AG09319 (cell line): Measurements from ENCODE around the gene CUTC.
A peak's percentile ranks its signal among the peaks of the same experiment; 100 is the strongest.

Experiments
- DNase-seq: peaks from one replicate; pipeline ENCODE4 v3.0.0-alpha.2; 2010; ENCODE audit warnings: low read depth; ENCODE audit errors: extremely low read depth
- CTCF ChIP-seq: IDR thresholded peaks from 2 replicates; pipeline ENCODE4 v1.5.1; 2011; ENCODE audit warnings: low read depth, mild to moderate bottlenecking, inconsistent platforms, low read length, moderate library complexity

The CUTC gene

GRCh38 chr10:99698504-99699080 is 33.4 kb upstream of the CUTC start:
- TF ChIP-seq CTCF = no peak
- DNase-seq = no peak

- TF ChIP-seq CTCF = no peak
- no peak for DNase-seq
Measured at GRCh38 chr10:99700649-99701048, 31.4 kb upstream of the CUTC start.

GRCh38 chr10:99708428-99709012 is 23.5 kb upstream of the CUTC start:
- TF ChIP-seq CTCF = no peak
- DNase-seq = no peak

- no peak for DNase-seq
- no peak; the same call in 1 of the 2 replicates for TF ChIP-seq CTCF
Measured at GRCh38 chr10:99709480-99710229, 22.4 kb upstream of the CUTC start.

GRCh38 chr10:99711129-99711719 is 20.8 kb upstream of the CUTC start:
- DNase-seq = peak; percentile 45
- TF ChIP-seq CTCF = peak; percentile 66

- no peak for DNase-seq
- TF ChIP-seq CTCF = no peak
Measured at GRCh38 chr10:99714446-99714845, 17.6 kb upstream of the CUTC start.

GRCh38 chr10:99720387-99720786 is 11.6 kb upstream of the CUTC start:
- TF ChIP-seq CTCF = no peak
- DNase-seq = no peak
